OCI-LY1 (cell line): ENCODE data around the gene NKX2-1.

ENCODE experiments used
- H2AFZ ChIP-seq: fragments of 200-600 bp; sonication (generic), shearing (Covaris generic); 2 replicates; pipeline ENCODE4 v1.6.0; 2014; ENCODE audit warnings: antibody characterized with exemption, mild to moderate bottlenecking, low read length
- H3F3A ChIP-seq: fragments of 200-600 bp; sonication (generic), shearing (Covaris generic); 2 replicates; pipeline ENCODE4 v1.6.0; 2014; ENCODE audit warnings: mild to moderate bottlenecking, antibody characterized with exemption, low read length, moderate library complexity; ENCODE audit not compliant: insufficient read depth
- H3K27ac ChIP-seq: fragments of 200-600 bp; sonication (generic); 2 replicates; pipeline ENCODE4 v1.5.1; 2014; ENCODE audit warnings: low read length, mixed run types, mild to moderate bottlenecking, low read depth; ENCODE audit not compliant: poor library complexity, severe bottlenecking
- H3K27me3 ChIP-seq: fragments of 200-600 bp; sonication (generic); 2 replicates; pipeline ENCODE4 v1.6.0; 2014; ENCODE audit warnings: antibody characterized with exemption, mild to moderate bottlenecking, low read length, moderate library complexity; ENCODE audit not compliant: insufficient read depth
- H3K36me3 ChIP-seq: fragments of 200-600 bp; sonication (generic); 2 replicates; pipeline ENCODE4 v1.6.1; 2014; ENCODE audit warnings: mild to moderate bottlenecking, antibody characterized with exemption, low read length, moderate library complexity, mixed read lengths; ENCODE audit not compliant: insufficient read depth
- H3K4me1 ChIP-seq: fragments of 200-600 bp; sonication (generic); 2 replicates; pipeline ENCODE4 v1.5.1; 2014; ENCODE audit warnings: mild to moderate bottlenecking, low read length, moderate library complexity; ENCODE audit not compliant: insufficient read depth, severe bottlenecking
- H3K4me2 ChIP-seq: fragments of 200-600 bp; sonication (generic), shearing (Covaris generic); 2 replicates; pipeline ENCODE4 v1.6.1; 2014; ENCODE audit warnings: low read length
- H3K4me3 ChIP-seq: fragments of 200-600 bp; sonication (generic); 2 replicates; pipeline ENCODE4 v1.5.1; 2014; ENCODE audit warnings: low read length, low read depth, mild to moderate bottlenecking, mixed read lengths; ENCODE audit not compliant: poor library complexity, severe bottlenecking
- H3K79me2 ChIP-seq: fragments of 200-600 bp; shearing (Covaris generic); 2 replicates; pipeline ENCODE4 v1.6.1; 2016; ENCODE audit warnings: mixed run types, low read length, mixed read lengths; ENCODE audit not compliant: insufficient read depth
- H3K9ac ChIP-seq: fragments of 200-600 bp; sonication (generic), shearing (Covaris generic); 2 replicates; pipeline ENCODE4 v1.6.1; 2014; ENCODE audit warnings: mild to moderate bottlenecking, low read length, mixed read lengths
- H3K9me2 ChIP-seq: fragments of 200-600 bp; sonication (generic), shearing (Covaris generic); 2 replicates; pipeline ENCODE4 v1.6.1; 2014; ENCODE audit warnings: low read depth, mild to moderate bottlenecking, low read length, mixed read lengths
- H3K9me3 ChIP-seq: fragments of 200-600 bp; shearing (Covaris generic); 2 replicates; pipeline ENCODE4 v1.6.1; 2014; ENCODE audit warnings: low read length, mixed read lengths
- H4K20me1 ChIP-seq: fragments of 200-600 bp; sonication (generic), shearing (Covaris generic); 2 replicates; pipeline ENCODE4 v1.6.0; 2016; ENCODE audit warnings: mild to moderate bottlenecking, low read length; ENCODE audit not compliant: insufficient read depth
- EZH2 ChIP-seq: fragments of 200-600 bp; sonication (generic), shearing (Covaris generic); IDR thresholded peaks from 2 replicates; pipeline ENCODE4 v1.8.0; 2017; ENCODE audit warnings: borderline replicate concordance, mixed run types, mild to moderate bottlenecking, antibody characterized with exemption, low read length, moderate library complexity, mixed read lengths
- TF ChIP-seq, protein P1 (sequence below): fragments of 200-600 bp; sonication (generic), shearing (Covaris generic); IDR thresholded peaks from 2 replicates; pipeline ENCODE4 v1.5.1; 2017; ENCODE audit warnings: mild to moderate bottlenecking, antibody characterized with exemption, low read length, moderate library complexity, mixed read lengths

Gene NKX2-1

DNA sequence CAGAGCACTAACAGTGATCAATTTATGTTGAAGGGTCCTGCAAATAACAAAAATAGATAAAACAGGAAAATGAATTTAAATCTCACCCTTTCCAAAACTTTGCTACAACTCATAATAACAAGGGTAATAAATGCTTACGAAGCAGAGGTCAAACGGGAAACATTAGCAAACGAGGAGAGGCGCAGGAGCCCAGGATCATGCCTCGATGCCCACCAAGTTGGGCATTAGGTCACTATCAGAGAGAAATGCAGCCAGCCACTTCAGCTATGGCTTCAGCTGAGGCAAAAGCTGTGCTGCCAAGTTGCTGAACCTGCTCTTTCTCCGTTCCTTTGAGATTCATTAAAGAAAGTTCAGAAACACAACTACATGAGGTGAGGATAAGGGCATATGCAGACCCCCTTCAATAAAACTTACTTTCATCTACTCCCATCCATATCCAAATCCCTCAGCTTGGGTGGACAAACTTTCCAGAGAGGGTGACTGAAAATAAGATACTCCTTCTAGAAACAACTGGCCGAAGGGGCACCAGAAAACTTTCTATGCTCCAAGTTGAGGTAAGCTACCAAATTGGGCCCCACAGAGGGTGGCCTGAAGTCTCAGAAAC, 7.9 kb downstream of the NKX2-1 start:
- Histone ChIP-seq H3K9me2 (no peaks in the 10 kb centered on the region), H3K27ac (no peak overlapping the region), H3F3A (no peaks in the 10 kb centered on the region), H3K27me3 (no peaks in the 10 kb centered on the region), H3K4me1 (no peaks in the 10 kb centered on the region), H3K36me3 (no peaks in the 10 kb centered on the region), H3K9me3 (no peaks in the 10 kb centered on the region), H3K79me2 (no peaks in the 10 kb centered on the region), H2AFZ (no peak overlapping the region), H4K20me1 (no peaks in the 10 kb centered on the region), H3K9ac (no peak overlapping the region), H3K4me3 (no peak overlapping the region), H3K4me2 (no peak overlapping the region)
- TF ChIP-seq, protein P1, sequence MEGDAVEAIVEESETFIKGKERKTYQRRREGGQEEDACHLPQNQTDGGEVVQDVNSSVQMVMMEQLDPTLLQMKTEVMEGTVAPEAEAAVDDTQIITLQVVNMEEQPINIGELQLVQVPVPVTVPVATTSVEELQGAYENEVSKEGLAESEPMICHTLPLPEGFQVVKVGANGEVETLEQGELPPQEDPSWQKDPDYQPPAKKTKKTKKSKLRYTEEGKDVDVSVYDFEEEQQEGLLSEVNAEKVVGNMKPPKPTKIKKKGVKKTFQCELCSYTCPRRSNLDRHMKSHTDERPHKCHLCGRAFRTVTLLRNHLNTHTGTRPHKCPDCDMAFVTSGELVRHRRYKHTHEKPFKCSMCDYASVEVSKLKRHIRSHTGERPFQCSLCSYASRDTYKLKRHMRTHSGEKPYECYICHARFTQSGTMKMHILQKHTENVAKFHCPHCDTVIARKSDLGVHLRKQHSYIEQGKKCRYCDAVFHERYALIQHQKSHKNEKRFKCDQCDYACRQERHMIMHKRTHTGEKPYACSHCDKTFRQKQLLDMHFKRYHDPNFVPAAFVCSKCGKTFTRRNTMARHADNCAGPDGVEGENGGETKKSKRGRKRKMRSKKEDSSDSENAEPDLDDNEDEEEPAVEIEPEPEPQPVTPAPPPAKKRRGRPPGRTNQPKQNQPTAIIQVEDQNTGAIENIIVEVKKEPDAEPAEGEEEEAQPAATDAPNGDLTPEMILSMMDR: no peak
- no peak for TF ChIP-seq EZH2

DNA sequence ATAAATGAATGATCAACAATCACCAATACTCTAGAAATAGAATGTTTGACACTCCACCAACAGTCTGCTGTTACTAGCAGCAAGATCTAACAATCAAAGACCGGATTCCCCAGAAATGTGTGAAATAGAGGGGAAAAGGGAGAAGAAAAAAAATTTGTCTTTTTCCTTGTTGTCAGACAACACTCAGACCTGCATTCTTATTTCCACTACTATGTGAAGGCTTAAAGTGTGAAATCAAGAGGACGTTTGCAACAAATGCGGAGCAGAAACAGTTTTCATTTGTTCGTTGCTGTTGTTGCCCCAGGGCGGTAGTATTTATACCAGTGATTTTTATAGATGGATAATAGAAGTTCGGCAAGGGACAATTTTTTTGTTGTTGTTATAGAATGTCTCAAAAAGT, 9.2 kb downstream of the NKX2-1 start:
- no peaks in the 10 kb centered on the region for H3K4me1 ChIP-seq
- H3K27me3 ChIP-seq: no peaks in the 10 kb centered on the region
- H2AFZ ChIP-seq: no peak overlapping the region
- no peaks in the 10 kb centered on the region for H3F3A ChIP-seq
- no peaks in the 10 kb centered on the region for H3K36me3 ChIP-seq
- TF ChIP-seq, protein P1: no peak
- no peak for TF ChIP-seq EZH2
- no peak overlapping the region for H3K9ac ChIP-seq
- no peaks in the 10 kb centered on the region for H3K9me3 ChIP-seq
- no peak overlapping the region for H3K4me2 ChIP-seq
- no peak overlapping the region for H3K27ac ChIP-seq
- H3K9me2 ChIP-seq: no peaks in the 10 kb centered on the region
- no peaks in the 10 kb centered on the region for H4K20me1 ChIP-seq
- H3K4me3 ChIP-seq: no peak overlapping the region
- H3K79me2 ChIP-seq: no peaks in the 10 kb centered on the region

DNA sequence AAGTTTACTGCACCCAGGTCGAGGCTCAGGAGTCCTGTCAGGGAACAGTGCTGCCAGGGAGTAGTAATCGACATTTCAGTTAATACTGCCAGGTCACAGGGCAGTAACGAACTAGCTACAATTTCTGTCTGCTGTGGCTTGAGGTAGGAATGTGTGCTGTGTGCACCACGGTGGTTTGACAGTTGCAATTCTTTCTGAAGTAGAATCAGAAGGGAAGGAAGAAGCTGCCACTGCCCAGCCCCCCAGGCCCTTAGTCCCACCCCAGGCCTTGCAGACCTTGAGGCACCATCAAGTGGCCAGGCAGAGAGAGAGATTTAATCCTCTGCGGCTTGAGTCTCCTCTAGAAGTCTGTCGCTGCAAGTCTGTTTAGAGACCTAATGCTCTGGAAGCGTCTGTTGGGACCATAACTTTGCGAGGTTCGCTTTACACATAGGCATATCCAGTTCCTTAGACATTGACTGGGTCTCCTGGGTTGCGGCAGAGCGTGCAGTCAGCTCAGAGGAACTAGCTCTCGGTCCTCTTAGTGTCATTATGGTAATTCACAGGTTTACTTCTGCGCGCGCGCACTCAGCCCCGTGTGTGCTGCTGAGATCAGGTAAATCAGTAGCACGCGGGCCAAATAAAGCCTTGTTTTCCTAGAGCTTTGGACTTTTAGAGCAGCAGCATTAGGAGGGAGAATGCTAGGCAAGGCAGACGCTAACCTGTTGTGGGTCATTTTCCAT, 9.8 kb downstream of the NKX2-1 start:
- TF ChIP-seq, protein P1: no peak
- no peak for TF ChIP-seq EZH2
- no peaks in the 10 kb centered on the region for H3K27me3 ChIP-seq
- H3K27ac ChIP-seq: no peak overlapping the region
- H2AFZ ChIP-seq: no peak overlapping the region
- H3K4me1 ChIP-seq: no peaks in the 10 kb centered on the region
- no peak overlapping the region for H3K4me3 ChIP-seq
- H3K79me2 ChIP-seq: no peaks in the 10 kb centered on the region
- H3K9ac ChIP-seq: no peak overlapping the region
- no peak overlapping the region for H3K4me2 ChIP-seq
- no peaks in the 10 kb centered on the region for H3K36me3 ChIP-seq
- no peaks in the 10 kb centered on the region for H3K9me3 ChIP-seq
- H3F3A ChIP-seq: no peaks in the 10 kb centered on the region
- no peaks in the 10 kb centered on the region for H3K9me2 ChIP-seq
- H4K20me1 ChIP-seq: no peaks in the 10 kb centered on the region
